GM12891 (cell line): ENCODE data around the gene ORMDL3.

Experiments used
- DNase-seq: peaks from one replicate; pipeline ENCODE4 v3.0.0; 2011; ENCODE audit warnings: low spot score; ENCODE audit not compliant: insufficient read length
- FAIRE-seq: peaks from 2 replicates; lab custom pipeline; 2011; peaks lifted over from hg19 to GRCh38; lab: Jason Lieb, UNC
- PAX5 ChIP-seq: IDR thresholded peaks from 2 replicates; pipeline ENCODE4 v1.6.1; 2011; ENCODE audit warnings: low read length, moderate library complexity, mild to moderate bottlenecking; ENCODE audit not compliant: insufficient read depth, severe bottlenecking
- POLR2A ChIP-seq: IDR thresholded peaks from 2 replicates; pipeline ENCODE4 v1.6.1; 2011; ENCODE audit warnings: low read depth, low read length, control low read depth
- POLR2AphosphoS5 ChIP-seq: IDR thresholded peaks from 2 replicates; pipeline ENCODE4 v1.6.1; 2011; ENCODE audit warnings: low read depth, low read length, control low read depth
- POU2F2 ChIP-seq: IDR thresholded peaks from 2 replicates; pipeline ENCODE4 v1.6.1; 2011; ENCODE audit warnings: low read depth, mild to moderate bottlenecking, control low read depth, low read length, moderate library complexity
- SPI1 ChIP-seq: IDR thresholded peaks from 2 replicates; pipeline ENCODE4 v1.6.1; 2011; ENCODE audit warnings: low read depth, low read length, control low read depth
- TAF1 ChIP-seq: IDR thresholded peaks from 2 replicates; pipeline ENCODE4 v1.6.1; 2011; ENCODE audit warnings: low read depth, low read length, control low read depth

ORMDL3 gene

GRCh38 chr17:39966771-39967170 lies 39.4 kb upstream of the ORMDL3 start:
- no peak for FAIRE-seq
- TF ChIP-seq POLR2A: no peak
- TF ChIP-seq PAX5: no peak
- no peak for TF ChIP-seq POLR2AphosphoS5
- TF ChIP-seq TAF1: no peak
- no peak for TF ChIP-seq POU2F2
- TF ChIP-seq SPI1: no peak
- DNase-seq: no peak

GRCh38 chr17:39965017-39965699 lies 37.8 kb upstream of the ORMDL3 start:
- DNase-seq (no peak), FAIRE-seq (no peak)
- no peak for TF ChIP-seq POU2F2
- no peak for TF ChIP-seq PAX5
- no peak for TF ChIP-seq SPI1

DNA sequence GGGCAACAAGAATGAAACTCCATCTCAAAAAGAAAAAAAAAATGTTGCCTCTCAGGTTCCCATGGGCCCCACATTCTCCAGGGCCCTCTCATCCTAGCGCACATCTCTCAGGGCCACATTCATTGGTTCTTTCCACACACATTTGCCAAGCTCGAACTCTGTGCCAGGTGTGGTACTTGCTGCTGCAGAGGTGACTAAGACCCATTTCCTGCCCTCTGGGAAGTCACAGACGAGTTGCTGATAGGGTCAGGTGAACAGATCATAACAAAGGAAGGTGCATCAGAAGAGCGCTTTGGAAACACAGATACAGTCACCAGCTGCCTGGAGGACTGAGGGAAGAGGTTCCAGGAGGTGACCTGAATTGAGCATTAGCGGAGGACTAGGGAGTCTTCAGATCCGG lies 36.4 kb upstream of the ORMDL3 start:
- DNase-seq: no peak
- TF ChIP-seq POU2F2: no peak
- TF ChIP-seq POLR2AphosphoS5: no peak
- no peak for TF ChIP-seq POLR2A
- no peak for TF ChIP-seq PAX5

DNA sequence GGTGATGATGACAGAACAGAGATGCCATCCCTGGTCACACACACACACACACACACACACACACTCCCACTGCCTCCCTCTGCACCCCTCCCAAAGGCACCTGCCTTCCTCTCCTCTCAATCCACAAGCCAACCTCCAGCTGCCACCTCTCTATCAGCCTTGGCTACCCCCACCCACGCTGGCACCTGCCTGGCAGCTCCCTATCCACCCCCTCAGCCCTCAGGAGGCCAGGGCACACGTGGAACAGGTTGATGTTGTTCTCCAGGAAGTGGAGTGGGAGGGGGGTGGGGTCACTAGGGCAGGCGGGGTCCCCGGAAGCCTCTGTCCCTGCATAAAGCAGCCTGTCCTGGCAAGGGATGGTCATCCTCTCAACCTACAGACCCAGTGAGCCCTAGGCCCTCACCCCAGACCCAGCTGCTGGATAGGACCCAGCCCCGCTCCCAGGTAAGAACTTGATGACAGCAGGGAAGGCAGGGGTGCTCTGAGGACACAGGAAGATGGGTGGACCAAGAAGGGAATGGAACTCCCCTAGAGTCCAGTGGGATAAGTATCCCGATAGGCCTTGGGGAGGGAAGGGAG lies 35.3 kb upstream of the ORMDL3 start, which contains the start of gene GSDMA:
GSDMA (plus strand) TSS at position 363 of the 579 bp plus-strand sequence. CDS start 2,684 bp downstream, outside the sequence.
- no peak for DNase-seq
- FAIRE-seq: no peak
- TF ChIP-seq POLR2AphosphoS5 (no peak), TAF1 (no peak), POU2F2 (no peak), PAX5 (no peak)

More for the DNA sequence above, 36.4 kb upstream of the ORMDL3 start:
- FAIRE-seq: no peak

GRCh38 chr17:39960524-39961041 lies 33.2 kb upstream of the ORMDL3 start:
- no peak for TF ChIP-seq TAF1
- TF ChIP-seq POLR2A: no peak
- no peak for TF ChIP-seq PAX5
- no peak for TF ChIP-seq SPI1
- TF ChIP-seq POLR2AphosphoS5: no peak
- TF ChIP-seq POU2F2: no peak
- DNase-seq: no peak
- no peak for FAIRE-seq

DNA sequence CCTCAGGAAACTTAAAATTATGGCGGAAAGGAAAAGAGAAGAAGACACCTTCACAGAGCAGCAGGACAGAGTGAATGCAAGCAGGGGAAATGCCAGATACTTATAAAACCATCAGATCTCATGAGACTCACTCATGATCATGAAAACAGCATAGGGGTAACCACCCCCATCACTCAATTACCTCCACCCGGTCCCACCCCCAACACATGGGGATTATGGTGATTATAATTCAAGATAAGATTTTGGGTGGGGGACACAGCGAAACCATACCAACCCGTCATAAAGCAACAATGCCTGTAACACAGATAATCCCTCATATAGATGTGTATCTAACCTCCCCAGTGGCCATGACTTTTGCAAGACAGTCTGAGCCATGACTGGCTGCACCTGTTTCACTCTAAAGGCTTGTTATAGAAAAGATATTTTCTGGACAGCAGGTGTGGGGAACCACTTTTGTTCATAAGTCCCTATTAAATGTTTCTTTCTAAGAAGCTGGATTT lies 28.4 kb upstream of the ORMDL3 start:
- FAIRE-seq (no peak), DNase-seq (no peak)
- no peak for TF ChIP-seq PAX5
- TF ChIP-seq SPI1: no peak
- no peak for TF ChIP-seq TAF1
- no peak for TF ChIP-seq POLR2AphosphoS5
- no peak for TF ChIP-seq POU2F2
- no peak for TF ChIP-seq POLR2A

DNA sequence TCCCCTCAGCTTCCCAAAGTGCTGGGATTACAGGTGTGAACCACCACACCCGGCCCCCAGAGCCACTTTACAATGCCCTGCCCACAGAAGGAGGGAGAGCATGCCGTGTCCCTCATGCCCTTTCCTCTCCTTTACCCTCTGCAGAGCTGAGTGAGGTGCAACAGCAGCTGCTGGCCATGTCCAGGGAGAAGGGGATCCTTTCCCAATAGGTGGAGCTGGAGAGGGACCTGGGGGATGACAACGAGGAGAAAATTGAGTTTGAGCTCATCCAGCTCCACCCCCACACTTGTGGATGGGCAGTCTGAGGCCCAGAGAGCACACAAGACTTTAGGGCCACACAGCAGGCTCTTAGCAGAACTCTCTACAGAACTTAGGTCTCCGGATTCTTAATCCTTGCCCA lies 27.5 kb upstream of the ORMDL3 start:
- TF ChIP-seq POLR2AphosphoS5 (no peak), TAF1 (no peak), POLR2A (no peak), POU2F2 (no peak), SPI1 (no peak), PAX5 (no peak)
- FAIRE-seq (no peak), DNase-seq (no peak)

- no peak for FAIRE-seq
- DNase-seq: no peak
- TF ChIP-seq POLR2A (0 out of 2 replicates have a peak, but pooled peaks have one; percentile 0), PAX5 (no peak)
These were observed 26.1 kb upstream of the ORMDL3 start for GRCh38 chr17:39953471-39953888.

GRCh38 chr17:39952680-39953470 lies 25.5 kb upstream of the ORMDL3 start:
- DNase-seq (peak; percentile 93), FAIRE-seq (peak; percentile 98)
- peak; percentile 49; the same call in 1 of the 2 replicates for TF ChIP-seq POLR2A
- no peak for TF ChIP-seq POLR2AphosphoS5
- TF ChIP-seq SPI1: no peak
- TF ChIP-seq TAF1: no peak
- TF ChIP-seq PAX5: no peak
- no peak for TF ChIP-seq POU2F2
